HG03025 (cell line): ENCODE data around the gene TREM2.
"Not testable (repeated sequence)": the region's sequence is repeated elsewhere in the genome, so short reads cannot be mapped to it uniquely, and the experiment has no call there.

Source experiments
- ATAC-seq: cut with Tn5 transposase; IDR thresholded peaks from one replicate; pipeline ENCODE4 v1.9.1; 2021; ENCODE audit warnings: mild to moderate bottlenecking, moderate library complexity; ENCODE audit not compliant: unreplicated experiment, low FRiP score

The TREM2 gene

GRCh38 chr6:41156771-41157170 is 6.1 kb downstream of the TREM2 start:
- no peak for ATAC-seq

GRCh38 chr6:41156001-41156400 is 6.9 kb downstream of the TREM2 start:
- ATAC-seq, result no peak

- ATAC-seq, result no peak
Measured at GRCh38 chr6:41155132-41155805, 7.6 kb downstream of the TREM2 start.

- ATAC-seq, result no peak
Measured at GRCh38 chr6:41153992-41154625, 8.8 kb downstream of the TREM2 start, which contains the start of gene TREML1. TREML1 (minus strand) TSS chr6:41154347; CDS start chr6:41154288, 59 bp downstream.

- ATAC-seq, result no peak
Measured at GRCh38 chr6:41153451-41153850, 9.5 kb downstream of the TREM2 start.

GRCh38 chr6:41150671-41151070 is 12.2 kb downstream of the TREM2 start:
- no peak for ATAC-seq

GRCh38 chr6:41147917-41148316 is 15.0 kb downstream of the TREM2 start:
- no peak for ATAC-seq

GRCh38 chr6:41136911-41137310 is 26.0 kb downstream of the TREM2 start:
- no peak for ATAC-seq

- no peak for ATAC-seq
Measured at GRCh38 chr6:41135062-41135832, 27.7 kb downstream of the TREM2 start.

GRCh38 chr6:41132254-41132653 is 30.7 kb downstream of the TREM2 start:
- ATAC-seq, result no peak

GRCh38 chr6:41125282-41125681 is 37.6 kb downstream of the TREM2 start:
- ATAC-seq, result no peak

GRCh38 chr6:41122918-41123317 is 40.0 kb downstream of the TREM2 start:
- no peak for ATAC-seq

- no peak for ATAC-seq
Measured at GRCh38 chr6:41122373-41122772, 40.5 kb downstream of the TREM2 start.

GRCh38 chr6:41120058-41120457 is 42.9 kb downstream of the TREM2 start:
- ATAC-seq, result no peak

GRCh38 chr6:41119508-41119907 is 43.4 kb downstream of the TREM2 start:
- no peak for ATAC-seq

GRCh38 chr6:41115027-41115426 is 47.9 kb downstream of the TREM2 start:
- not testable (repeated sequence) for ATAC-seq

- no peak for ATAC-seq
Measured at GRCh38 chr6:41111017-41111416, 51.9 kb downstream of the TREM2 start.
